ENCODE results near the gene PAK6.
A peak's percentile ranks its signal among the peaks of the same experiment; 100 is the strongest.

The PAK6 gene

GRCh38 chr15:40302981-40303380 is 64.1 kb downstream of the PAK6 start:
- no peak overlapping the region for H3K4me3 ChIP-seq (ENCODE audit: low read length)
- no peak for TF ChIP-seq CTCF (conservative IDR thresholded peaks at IDR 0.05; ENCODE audit: low read length)
- no peak for DNase-seq (ENCODE audit: low read depth)

GRCh38 chr15:40303576-40303975 is 64.7 kb downstream of the PAK6 start:
- TF ChIP-seq CTCF (conservative IDR thresholded peaks at IDR 0.05; ENCODE audit: low read length), result no peak
- no peak overlapping the region for H3K4me3 ChIP-seq (ENCODE audit: low read length)
- DNase-seq (ENCODE audit: low read depth), result no peak

GRCh38 chr15:40305281-40305680 is 66.4 kb downstream of the PAK6 start:
- no peak for TF ChIP-seq CTCF (conservative IDR thresholded peaks at IDR 0.05; ENCODE audit: low read length)
- no peak overlapping the region for H3K4me3 ChIP-seq (ENCODE audit: low read length)
- no peak for DNase-seq (ENCODE audit: low read depth)

GRCh38 chr15:40306371-40306770 is 67.5 kb downstream of the PAK6 start:
- no peak for DNase-seq (ENCODE audit: low read depth)
- no peak for TF ChIP-seq CTCF (conservative IDR thresholded peaks at IDR 0.05; ENCODE audit: low read length)
- H3K4me3 ChIP-seq (ENCODE audit: low read length), result no peak overlapping the region

GRCh38 chr15:40306908-40307307 is 68.0 kb downstream of the PAK6 start:
- no peak overlapping the region for H3K4me3 ChIP-seq (ENCODE audit: low read length)
- no peak for TF ChIP-seq CTCF (conservative IDR thresholded peaks at IDR 0.05; ENCODE audit: low read length)
- DNase-seq (ENCODE audit: low read depth), result no peak

GRCh38 chr15:40307421-40308211 is 68.8 kb downstream of the PAK6 start, which contains the start of gene PLCB2:
Gene PLCB2, minus strand, starts transcription at chr15:40307935. Its CDS starts 263 bp downstream, at chr15:40307672.
- no peak within 1 kb of the TSS for H3K4me3 ChIP-seq (ENCODE audit: low read length)
- DNase-seq (ENCODE audit: low read depth), result no peak
- TF ChIP-seq CTCF (conservative IDR thresholded peaks at IDR 0.05; ENCODE audit: low read length), result peak; percentile 13

GRCh38 chr15:40309344-40309862 is 70.5 kb downstream of the PAK6 start:
- no peak for TF ChIP-seq CTCF (conservative IDR thresholded peaks at IDR 0.05; ENCODE audit: low read length)
- DNase-seq (ENCODE audit: low read depth), result no peak
- no peak overlapping the region for H3K4me3 ChIP-seq (ENCODE audit: low read length)
